GM12878 (cell line): Measurements from ENCODE around the gene RRBP1. TPM values are rescaled to one million over a fixed set of nuclear protein-coding genes. Genes with fewer than 3 reads are reported as not detected.

Experiments
- ATAC-seq: fragments of 200-7000 bp; cut with Tn5 transposase; 3 replicates; pipeline ENCODE4 v1.9.1; 2020; ENCODE audit warnings: mild to moderate bottlenecking, moderate library complexity
- BruUV-seq: library from RNA; stranded (reverse); fragments of 400-500 nt; replicated peaks from 2 replicates; lab custom pipeline; 2021; lab: Mats Ljungman, UMichigan
- CTCF ChIA-PET: fragments of 300-600 bp; sonication (Branson Sonifier 250); formaldehyde crosslinking; extraction: SDS; loops from one replicate; lab custom pipeline; 2021; ENCODE audit warnings: inconsistent platforms; lab: Yijun Ruan, JAX
- POLR2A ChIA-PET: fragments of 350-600 bp; formaldehyde crosslinking; extraction: SDS; loops from one replicate; lab custom pipeline; 2021; ENCODE audit warnings: inconsistent platforms; lab: Charles Lee
- RAD21 ChIA-PET: fragments of 300-600 bp; sonication (Branson Sonifier 250); formaldehyde crosslinking; loops from one replicate; lab custom pipeline; 2023; ENCODE audit warnings: antibody characterized with exemption; ENCODE audit not compliant: unreplicated experiment; lab: Charles Lee
- SMC1A ChIA-PET: fragments of 300-600 bp; sonication (Branson Sonifier 250); formaldehyde crosslinking; loops from one replicate; lab custom pipeline; 2023; ENCODE audit not compliant: unreplicated experiment, uncharacterized antibody; lab: Charles Lee
- DNase-seq: peaks from one replicate; pipeline ENCODE4 v3.0.0-alpha.2; 2011; ENCODE audit warnings: low read depth, low spot score
- FAIRE-seq: peaks from 3 replicates; lab custom pipeline; 2011; peaks lifted over from hg19 to GRCh38; lab: Jason Lieb, UNC
- H2AFZ ChIP-seq: 2 replicates; pipeline ENCODE4 v1.6.0; 2011; ENCODE audit warnings: low read depth, low read length, control low read depth; ENCODE audit not compliant: control insufficient read depth
- H3K27ac ChIP-seq: 2 replicates; pipeline ENCODE4 v1.5.1; 2011; ENCODE audit warnings: control low read depth; ENCODE audit not compliant: control insufficient read depth, insufficient read depth
- H3K27me3 ChIP-seq, 2 experiments: replicated peaks in 1 of 2; 2 replicates each; pipeline versions ENCODE4 v1.6.0 to v1.6.1; 2011; ENCODE audit warnings: low read length in 1 of 2; ENCODE audit not compliant: control insufficient read depth in 2 of 2, insufficient read depth in 2 of 2
- H3K36me3 ChIP-seq, 2 experiments: 2 replicates each; pipeline ENCODE4 v1.5.1; 2011; ENCODE audit warnings: low read length in 1 of 2; ENCODE audit not compliant: control insufficient read depth in 2 of 2, insufficient read depth in 2 of 2
- H3K4me1 ChIP-seq: 2 replicates; pipeline ENCODE4 v1.6.1; 2011; ENCODE audit warnings: mild to moderate bottlenecking, low read length, moderate library complexity, mixed read lengths; ENCODE audit not compliant: control insufficient read depth, insufficient read depth
- H3K4me2 ChIP-seq: 2 replicates; pipeline ENCODE4 v1.6.0; 2011; ENCODE audit warnings: control low read depth; ENCODE audit not compliant: control insufficient read depth, insufficient read depth
- H3K4me3 ChIP-seq: fragments of 200-600 bp; sonication (generic); 2 replicates; pipeline ENCODE4 v1.5.1; 2016
- H3K79me2 ChIP-seq: 2 replicates; pipeline ENCODE4 v1.6.0; 2011; ENCODE audit warnings: low read length; ENCODE audit not compliant: control insufficient read depth, insufficient read depth
- H3K9ac ChIP-seq: 2 replicates; pipeline ENCODE4 v1.8.0; 2011; ENCODE audit warnings: low read length, control low read depth, mixed read lengths; ENCODE audit not compliant: control insufficient read depth, insufficient read depth
- H3K9me3 ChIP-seq: replicated peaks from 3 replicates; pipeline ENCODE4 v1.5.1; 2011; ENCODE audit warnings: mild to moderate bottlenecking, low read length; ENCODE audit not compliant: control insufficient read depth, insufficient read depth
- H4K20me1 ChIP-seq: 2 replicates; pipeline ENCODE4 v1.6.0; 2011; ENCODE audit not compliant: control insufficient read depth, insufficient read depth
- HDAC6 ChIP-seq: fragments of 200-600 bp; sonication (generic); IDR thresholded peaks from one replicate; pipeline ENCODE4 v1.8.0; 2017; ENCODE audit warnings: antibody characterized with exemption; ENCODE audit not compliant: unreplicated experiment
- HDGF ChIP-seq: fragments of 450-650 bp; IDR thresholded peaks from 2 replicates; pipeline ENCODE4 v1.6.1; 2016; ENCODE audit warnings: antibody characterized with exemption
- HSF1 ChIP-seq: fragments of 150-350 bp; IDR thresholded peaks from 2 replicates; pipeline ENCODE4 v1.6.1; 2014; ENCODE audit warnings: mild to moderate bottlenecking, low read depth, low read length
- ZNF622 ChIP-seq: fragments of 450-650 bp; IDR thresholded peaks from 2 replicates; pipeline ENCODE4 v1.6.1; 2017; ENCODE audit warnings: mild to moderate bottlenecking, inconsistent platforms
- WGBS: methylation state at CpG from one replicate; pipeline ENCODE4 v1.1.6; 2016; ENCODE audit warnings: low lambda C conversion rate; ENCODE audit not compliant: insufficient replicate concordance, insufficient coverage; ENCODE audit errors: missing lambda C conversion rate; 5-methylcytosine and 5-hydroxymethylcytosine counted together
- in situ Hi-C: fragments of 300-500 bp; cut with MboI; formaldehyde crosslinking; loops from 9 replicates; pipeline ENCODE4 v1.14.3; 2018; ENCODE audit warnings: mixed read lengths
- intact Hi-C: fragments of 100-400 bp; cut with micrococcal nuclease; formaldehyde crosslinking; loops from one replicate; pipeline ENCODE4 v1.14.2; 2022; ENCODE audit not compliant: unreplicated experiment
- polyA plus RNA-seq, 11 experiments: library from polyadenylated mRNA; depleted of rRNA in 4 of 11; unstranded in 6 of 11; stranded (reverse) in 5 of 11; fragments of >200 nt; fragmentation: Nextera tagmentation in 4 of 11; fragmentation: Illumina TruSeq in 1 of 11; extraction: Ambion mirVana in 4 of 11; extraction: Trizol in 1 of 11; gene quantifications; 1 replicate in 1 of 11; 2 replicates in 10 of 11; pipeline versions ENCODE4 v1.2.1 to v1.2.3, GENCODE V29; 2011 to 2016; ENCODE audit warnings: inconsistent platforms in 2 of 11, missing spikeins in 2 of 11, low read depth in 1 of 11
- total RNA-seq, 4 experiments: library from RNA; depleted of rRNA in 3 of 4; stranded (reverse); fragments of >200 nt in 3 of 4; fragmentation: Illumina TruSeq in 1 of 4; extraction: Trizol in 1 of 4; gene quantifications; 2 replicates each; pipeline versions ENCODE4 v1.2.1 to v1.2.3, GENCODE V29; 2013 to 2021

Gene RRBP1
- total and polyA plus RNA-seq, 10 of the 15 experiments (the other 5 are each of a cell fraction or from before 2014, with no cell fraction given), result 1.2 to 57.4 (median 24.6) TPM

GRCh38 chr20:17674722-17675518, 7.1 kb downstream of the RRBP1 start:
- FAIRE-seq, result no peak
- CTCF ChIA-PET, result interaction anchor here (2.0 kb wide), 1 partner anchor 321 kb away, joined by 4 read pairs; no protein-coding TSS in a partner anchor

More at GRCh38 chr20:17674722-17675518, 7.1 kb downstream of the RRBP1 start:
- Histone ChIP-seq H3K9me3 (no peaks in the 10 kb centered on the region), H3K27me3 (no peaks in the 10 kb centered on the region), H3K4me2 (no peak overlapping the region), H2AFZ (no peak overlapping the region), H3K79me2 (peaks cover 24% of the 10 kb centered on the region), H3K4me1 (peaks cover 2% of the 10 kb centered on the region)
- ATAC-seq (no peak), DNase-seq (no peak)
- RAD21 ChIA-PET, result no interaction called here
- intact Hi-C loops, result no loop called here
- TF ChIP-seq HDGF, result no peak
- no peak for TF ChIP-seq HSF1
- no peak for TF ChIP-seq HDAC6
- no peak for TF ChIP-seq ZNF622
- TF ChIP-seq, all 136 proteins: peak for 0
- BruUV-seq, result no TSS peak
- ChIA-PET SMC1A (no interaction called here), POLR2A (no interaction called here)
- WGBS, result 100% methylated on average over 9 of the region's 9 CpGs
- Histone ChIP-seq H3K27ac (no peak overlapping the region), H3K9ac (no peak overlapping the region), H3K36me3 (no peaks in the 10 kb centered on the region; a peak in 3 of 4 replicates), H3K4me3 (no peak overlapping the region), H4K20me1 (no peaks in the 10 kb centered on the region; the same call in 1 of the 2 replicates)
- in situ Hi-C loops, result loop anchor here (5.0 kb wide), 1 partner anchor 227 kb away; no protein-coding TSS in a partner anchor
